HCT116 (cell line): ENCODE results near the gene LRRC8B. TPM values are rescaled to one million over a fixed set of nuclear protein-coding genes. Genes with fewer than 3 reads are reported as not detected.

ENCODE experiments used
- ATAC-seq: fragments of 200-7000 bp; cut with Tn5 transposase; 2 replicates; pipeline ENCODE4 v1.9.1; 2020; ENCODE audit warnings: mild to moderate bottlenecking, moderate library complexity
- BruUV-seq: library from RNA; stranded (reverse); fragments of 400-500 nt; replicated peaks from 2 replicates; lab custom pipeline; 2021; lab: Mats Ljungman, UMichigan
- CTCF ChIA-PET: fragments of 300-600 bp; sonication (Branson Sonifier 250); formaldehyde crosslinking; loops from one replicate; lab custom pipeline; 2021; ENCODE audit warnings: antibody characterized with exemption; lab: Charles Lee
- POLR2A ChIA-PET: fragments of 300-600, 350-600 bp; sonication (Branson Sonifier 250); formaldehyde crosslinking; loops from one replicate; lab custom pipeline; 2021; ENCODE audit warnings: antibody characterized with exemption; lab: Charles Lee
- RAD21 ChIA-PET, 2 experiments: fragments of 300-600 bp; sonication (Branson Sonifier 250); formaldehyde crosslinking; loops; one replicate each; lab custom pipeline; 2023; ENCODE audit warnings: low total read pairs in 2 of 2; ENCODE audit not compliant: uncharacterized antibody in 2 of 2, unreplicated experiment in 2 of 2, low non-redundant PET in 1 of 2; lab: Charles Lee
- DNase-seq: peaks from one replicate; pipeline ENCODE4 v3.0.0-alpha.2; 2010; ENCODE audit warnings: low read depth, low spot score
- H2AFZ ChIP-seq: fragments of 200-600 bp; shearing (Covaris generic), sonication (generic); 2 replicates; pipeline ENCODE4 v1.6.1; 2017; ENCODE audit warnings: low read depth, mixed run types, mixed read lengths, antibody characterized with exemption, low read length; ENCODE audit not compliant: poor library complexity, severe bottlenecking
- H3K27ac ChIP-seq: 2 replicates; pipeline ENCODE4 v1.5.1; 2012; ENCODE audit warnings: low read depth, low read length
- H3K27me3 ChIP-seq: fragments of 200-600 bp; sonication (generic); 2 replicates; pipeline ENCODE4 v1.6.1; 2016; ENCODE audit warnings: mixed run types, low read length, mixed read lengths; ENCODE audit not compliant: insufficient read depth
- H3K36me3 ChIP-seq, 2 experiments: fragments of 200-500 bp in 1 of 2; fragments of 200-600 bp in 1 of 2; sonication (Bioruptor generic) in 1 of 2; sonication (generic) in 1 of 2; 2 replicates each; pipeline versions ENCODE4 v1.5.1 to v1.6.1; 2014 to 2016; ENCODE audit warnings: low read length in 2 of 2, inconsistent platforms in 1 of 2, mixed read lengths in 1 of 2, mixed run types in 1 of 2; ENCODE audit not compliant: insufficient read depth in 2 of 2, control insufficient read depth in 1 of 2
- H3K4me1 ChIP-seq, 2 experiments: fragments of 200-600 bp in 1 of 2; sonication (generic) in 1 of 2; 2 replicates each; pipeline versions ENCODE4 v1.5.1 to v1.6.1; 2012 to 2017; ENCODE audit warnings: low read length in 2 of 2, inconsistent platforms in 1 of 2, mild to moderate bottlenecking in 1 of 2, mixed read lengths in 1 of 2, mixed run types in 1 of 2, moderate library complexity in 1 of 2; ENCODE audit not compliant: insufficient read depth in 2 of 2, control insufficient read depth in 1 of 2
- H3K4me2 ChIP-seq: fragments of 200-600 bp; sonication (generic); 2 replicates; pipeline ENCODE4 v1.6.1; 2017; ENCODE audit warnings: mixed run types, low read length, mixed read lengths
- H3K4me3 ChIP-seq, 2 experiments: fragments of 200-600 bp in 1 of 2; sonication (generic) in 1 of 2; replicated peaks in 1 of 2; 2 replicates each; pipeline ENCODE4 v1.5.1; 2011 to 2016; ENCODE audit warnings: low read length in 2 of 2, control low read depth in 1 of 2, low read depth in 1 of 2, mild to moderate bottlenecking in 1 of 2, mixed read lengths in 1 of 2, mixed run types in 1 of 2
- H3K79me2 ChIP-seq: fragments of 200-600 bp; sonication (generic); 2 replicates; pipeline ENCODE4 v1.6.1; 2017; ENCODE audit warnings: mild to moderate bottlenecking, mixed run types, low read length, moderate library complexity, mixed read lengths; ENCODE audit not compliant: insufficient read depth
- H3K9ac ChIP-seq: fragments of 200-600 bp; sonication (generic); 2 replicates; pipeline ENCODE4 v1.6.1; 2016; ENCODE audit warnings: low read length, mixed read lengths
- H3K9me2 ChIP-seq: fragments of 200-600 bp; sonication (generic), shearing (Covaris generic); 2 replicates; pipeline ENCODE4 v1.6.1; 2017; ENCODE audit warnings: mixed run types, mild to moderate bottlenecking, moderate library complexity; ENCODE audit not compliant: insufficient read depth
- H3K9me3 ChIP-seq, 2 experiments: fragments of 200-500 bp in 1 of 2; fragments of 200-600 bp in 1 of 2; sonication (Bioruptor generic) in 1 of 2; sonication (generic) in 1 of 2; 2 replicates each; pipeline ENCODE4 v1.6.1; 2014 to 2017; ENCODE audit warnings: low read length in 2 of 2, mixed read lengths in 2 of 2, inconsistent platforms in 1 of 2, low read depth in 1 of 2, mild to moderate bottlenecking in 1 of 2, mixed run types in 1 of 2, moderate library complexity in 1 of 2; ENCODE audit not compliant: control insufficient read depth in 1 of 2, insufficient read depth in 1 of 2
- H4K20me1 ChIP-seq: fragments of 200-600 bp; sonication (generic), shearing (Covaris generic); 2 replicates; pipeline ENCODE4 v1.6.1; 2017; ENCODE audit warnings: mixed run types, mild to moderate bottlenecking, moderate library complexity; ENCODE audit not compliant: insufficient read depth
- EGR1 ChIP-seq: IDR thresholded peaks from 2 replicates; pipeline ENCODE4 v1.6.1; 2012; ENCODE audit warnings: low read depth
- ELF1 ChIP-seq: IDR thresholded peaks from 2 replicates; pipeline ENCODE4 v1.6.1; 2012; ENCODE audit warnings: low read depth, borderline replicate concordance
- EZH2phosphoT487 ChIP-seq: fragments of 200-600 bp; IDR thresholded peaks from 2 replicates; pipeline ENCODE4 v1.6.1; 2018; ENCODE audit warnings: antibody characterized with exemption, borderline replicate concordance
- FOSL1 ChIP-seq: IDR thresholded peaks from 2 replicates; pipeline ENCODE4 v1.6.1; 2012; ENCODE audit warnings: low read depth
- JUND ChIP-seq: IDR thresholded peaks from 2 replicates; pipeline ENCODE4 v1.6.1; 2012
- POLR2A ChIP-seq: IDR thresholded peaks from 2 replicates; pipeline ENCODE4 v1.7.0; 2011; ENCODE audit warnings: borderline replicate concordance; ENCODE audit not compliant: insufficient read depth, insufficient read length; ENCODE audit errors: extremely low read depth
- POLR2AphosphoS5 ChIP-seq: IDR thresholded peaks from 2 replicates; pipeline ENCODE4 v1.6.1; 2011; ENCODE audit warnings: mild to moderate bottlenecking, low read depth, low read length, moderate library complexity
- YY1 ChIP-seq: IDR thresholded peaks from 2 replicates; pipeline ENCODE4 v1.6.1; 2011; ENCODE audit warnings: low read length, low read depth, moderate library complexity, mild to moderate bottlenecking; ENCODE audit not compliant: insufficient replicate concordance; ENCODE audit errors: extremely low read depth
- intact Hi-C: fragments of 100-400 bp; cut with micrococcal nuclease; formaldehyde crosslinking; loops from 2 replicates; pipeline ENCODE4 v1.10.0; 2022
- total RNA-seq: library from RNA; stranded (reverse); gene quantifications from one replicate; pipeline ENCODE4 v1.2.1, GENCODE V29; 2021; ENCODE audit not compliant: unreplicated experiment
- TF ChIP-seq, protein P1 (sequence below): IDR thresholded peaks from 2 replicates; pipeline ENCODE4 v1.6.1; 2012
- TF ChIP-seq, protein P2 (sequence below): IDR thresholded peaks from 2 replicates; pipeline ENCODE4 v1.6.1; 2012
- TF ChIP-seq, protein P3 (sequence below), 3 experiments: fragments of 200-600 bp in 1 of 3; sonication (generic) in 1 of 3; IDR thresholded peaks in 2 of 3; conservative IDR thresholded peaks in 1 of 3; 2 replicates each; pipeline ENCODE4 v1.5.1; 2012 to 2017; ENCODE audit warnings: low read depth in 2 of 3, low read length in 2 of 3, antibody characterized with exemption in 1 of 3, borderline replicate concordance in 1 of 3, control low read depth in 1 of 3, mild to moderate bottlenecking in 1 of 3, mixed read lengths in 1 of 3, mixed run types in 1 of 3, moderate library complexity in 1 of 3; ENCODE audit not compliant: insufficient read depth in 1 of 3
- TF ChIP-seq, protein P4 (sequence below): IDR thresholded peaks from 2 replicates; pipeline ENCODE4 v1.6.1; 2012; ENCODE audit warnings: low read depth

LRRC8B gene
- total RNA-seq, 1 experiment from 2014 or later, result 17.9 TPM

DNA sequence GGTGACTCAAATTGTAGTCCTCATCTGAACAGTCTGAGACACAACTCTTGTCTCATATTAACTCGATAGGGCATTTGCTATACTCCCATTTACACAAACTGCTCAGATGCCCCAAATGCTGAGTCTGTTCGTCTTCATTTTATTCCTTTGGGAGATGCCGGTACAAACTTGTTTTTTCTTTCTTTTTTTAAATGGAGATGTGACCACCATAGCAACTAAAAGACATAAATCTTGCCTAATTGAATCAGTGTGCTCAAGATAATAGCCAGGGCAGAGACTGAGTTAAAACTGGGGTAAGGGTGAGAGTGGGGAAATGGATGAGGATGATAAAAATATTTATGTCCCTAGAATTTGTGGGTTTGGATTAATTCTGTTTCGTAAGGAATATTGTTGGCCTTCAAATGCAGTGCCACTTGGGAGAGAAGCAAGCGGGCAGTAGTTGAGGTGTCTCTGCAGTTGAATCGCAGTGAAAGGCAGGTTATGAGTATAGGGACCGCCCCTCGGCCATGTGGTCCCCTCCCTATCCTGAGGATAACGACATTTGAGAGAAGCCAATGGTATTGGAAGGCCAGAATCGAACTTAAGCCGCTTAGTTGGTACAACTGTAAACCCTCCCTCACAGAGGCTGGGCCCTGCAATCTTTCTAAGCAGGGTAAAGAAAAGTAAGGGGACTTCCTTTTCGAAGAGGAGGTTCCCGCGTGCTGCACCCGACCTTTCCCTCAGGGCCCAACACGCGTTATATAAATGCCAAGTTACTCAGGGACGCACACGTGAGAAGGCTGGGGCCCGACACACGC lies 859 bp upstream of the LRRC8B start:
- RAD21 ChIA-PET, result no interaction called here
- TF ChIP-seq YY1 (no peak), FOSL1 (no peak), POLR2A (peak; percentile 18)
- TF ChIP-seq, all 23 proteins: peak for 1
- Histone ChIP-seq H3K27ac (peak overlapping the region; percentile 89), H3K4me2 (peak overlapping the region; percentile 96), H3K36me3 (no peaks in the 10 kb centered on the region), H2AFZ (peak overlapping the region; percentile 43), H3K9ac (peak overlapping the region; percentile 85), H3K9me3 (no peaks in the 10 kb centered on the region), H3K4me1 (peaks cover 9 to 19% of the 10 kb centered on the region in 2 experiments; a peak in 3 of 4 replicates), H3K9me2 (no peaks in the 10 kb centered on the region), H4K20me1 (no peaks in the 10 kb centered on the region), H3K4me3 (peak overlapping the region; percentile 88 to 94), H3K79me2 (peaks cover 37% of the 10 kb centered on the region), H3K27me3 (no peaks in the 10 kb centered on the region)
- TSS peak; percentile 72 for BruUV-seq
- intact Hi-C loops, result loop anchor here (2.0 to 10.0 kb wide), 3 partner anchors 75 to 471 kb away; partner anchors contain the start of genes LRRC8C and ZNF326
- CTCF ChIA-PET, result no interaction called here
- DNase-seq (peak; percentile 40), ATAC-seq (peak; percentile 37)
- POLR2A ChIA-PET, result no interaction called here

DNA sequence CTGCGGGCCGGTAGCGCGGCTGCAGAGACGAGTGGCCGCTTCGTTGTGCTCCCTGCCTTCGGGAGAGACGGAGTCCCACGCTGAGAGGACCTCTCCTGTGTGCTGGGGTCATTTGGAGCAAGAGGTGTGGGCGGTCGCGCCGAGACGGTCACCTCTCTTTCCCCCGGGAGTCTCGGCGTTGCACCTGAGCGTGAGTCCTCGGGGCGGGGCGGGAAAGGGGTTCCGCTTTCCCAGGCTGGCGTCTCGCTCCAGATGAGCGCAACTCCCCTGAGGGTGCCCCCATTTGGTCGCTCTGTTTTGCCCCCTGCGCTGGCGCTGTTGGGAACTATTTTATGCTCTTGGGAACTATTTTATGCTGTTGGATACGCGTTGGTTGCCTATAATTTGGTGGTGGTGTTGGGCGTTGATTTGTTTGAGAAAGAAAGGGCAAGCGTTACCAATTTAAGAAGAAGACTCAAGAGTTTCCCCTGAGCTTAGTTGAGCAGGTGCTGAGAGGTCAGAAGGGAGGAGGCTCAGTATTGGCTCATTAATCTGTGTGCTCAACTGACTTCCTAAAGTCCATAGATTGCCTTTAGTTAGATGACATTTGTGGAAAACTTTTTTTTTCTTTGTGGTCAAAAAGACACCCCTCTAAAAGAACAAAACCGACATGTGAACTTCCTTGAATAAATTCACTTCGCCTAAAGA lies 683 bp downstream of the LRRC8B start:
- intact Hi-C loops, result loop anchor here (2.0 to 10.0 kb wide), 3 partner anchors 73 to 469 kb away; partner anchors contain the start of genes LRRC8C and ZNF326
- Histone ChIP-seq H3K36me3 (no peaks in the 10 kb centered on the region), H3K79me2 (peaks cover 49% of the 10 kb centered on the region), H4K20me1 (no peaks in the 10 kb centered on the region), H2AFZ (peak overlapping the region; percentile 54), H3K4me2 (peak overlapping the region; percentile 96), H3K9me3 (no peaks in the 10 kb centered on the region), H3K4me1 (peaks cover 9 to 19% of the 10 kb centered on the region in 2 experiments; a peak in 3 of 4 replicates), H3K9me2 (no peaks in the 10 kb centered on the region), H3K27me3 (no peaks in the 10 kb centered on the region), H3K9ac (peak overlapping the region; percentile 85), H3K4me3 (peak overlapping the region; percentile 88 to 94), H3K27ac (peak overlapping the region; percentile 89)
- BruUV-seq, result no TSS peak
- ChIA-PET POLR2A (no interaction called here), CTCF (no interaction called here), RAD21 (no interaction called here)
- DNase-seq (peak; percentile 37), ATAC-seq (peak; percentile 62)
- TF ChIP-seq POLR2AphosphoS5 (no peak), JUND (no peak), EZH2phosphoT487 (no peak), ELF1 (no peak), EGR1 (no peak)
- TF ChIP-seq, protein P1, sequence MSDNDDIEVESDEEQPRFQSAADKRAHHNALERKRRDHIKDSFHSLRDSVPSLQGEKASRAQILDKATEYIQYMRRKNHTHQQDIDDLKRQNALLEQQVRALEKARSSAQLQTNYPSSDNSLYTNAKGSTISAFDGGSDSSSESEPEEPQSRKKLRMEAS, result peak; percentile 34; the same call in 1 of the 2 replicates
- TF ChIP-seq, protein P2, sequence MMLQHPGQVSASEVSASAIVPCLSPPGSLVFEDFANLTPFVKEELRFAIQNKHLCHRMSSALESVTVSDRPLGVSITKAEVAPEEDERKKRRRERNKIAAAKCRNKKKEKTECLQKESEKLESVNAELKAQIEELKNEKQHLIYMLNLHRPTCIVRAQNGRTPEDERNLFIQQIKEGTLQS, result no peak
- TF ChIP-seq, protein P3, sequence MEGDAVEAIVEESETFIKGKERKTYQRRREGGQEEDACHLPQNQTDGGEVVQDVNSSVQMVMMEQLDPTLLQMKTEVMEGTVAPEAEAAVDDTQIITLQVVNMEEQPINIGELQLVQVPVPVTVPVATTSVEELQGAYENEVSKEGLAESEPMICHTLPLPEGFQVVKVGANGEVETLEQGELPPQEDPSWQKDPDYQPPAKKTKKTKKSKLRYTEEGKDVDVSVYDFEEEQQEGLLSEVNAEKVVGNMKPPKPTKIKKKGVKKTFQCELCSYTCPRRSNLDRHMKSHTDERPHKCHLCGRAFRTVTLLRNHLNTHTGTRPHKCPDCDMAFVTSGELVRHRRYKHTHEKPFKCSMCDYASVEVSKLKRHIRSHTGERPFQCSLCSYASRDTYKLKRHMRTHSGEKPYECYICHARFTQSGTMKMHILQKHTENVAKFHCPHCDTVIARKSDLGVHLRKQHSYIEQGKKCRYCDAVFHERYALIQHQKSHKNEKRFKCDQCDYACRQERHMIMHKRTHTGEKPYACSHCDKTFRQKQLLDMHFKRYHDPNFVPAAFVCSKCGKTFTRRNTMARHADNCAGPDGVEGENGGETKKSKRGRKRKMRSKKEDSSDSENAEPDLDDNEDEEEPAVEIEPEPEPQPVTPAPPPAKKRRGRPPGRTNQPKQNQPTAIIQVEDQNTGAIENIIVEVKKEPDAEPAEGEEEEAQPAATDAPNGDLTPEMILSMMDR (IDR thresholded peaks at IDR 0.05 in 2 of 3, conservative IDR thresholded peaks at IDR 0.05 in 1 of 3; ENCODE audit: borderline replicate concordance in 1 of 3, insufficient read depth in 1 of 3, low read depth in 2 of 3, low read length in 2 of 3), result no peak
- TF ChIP-seq, protein P4, sequence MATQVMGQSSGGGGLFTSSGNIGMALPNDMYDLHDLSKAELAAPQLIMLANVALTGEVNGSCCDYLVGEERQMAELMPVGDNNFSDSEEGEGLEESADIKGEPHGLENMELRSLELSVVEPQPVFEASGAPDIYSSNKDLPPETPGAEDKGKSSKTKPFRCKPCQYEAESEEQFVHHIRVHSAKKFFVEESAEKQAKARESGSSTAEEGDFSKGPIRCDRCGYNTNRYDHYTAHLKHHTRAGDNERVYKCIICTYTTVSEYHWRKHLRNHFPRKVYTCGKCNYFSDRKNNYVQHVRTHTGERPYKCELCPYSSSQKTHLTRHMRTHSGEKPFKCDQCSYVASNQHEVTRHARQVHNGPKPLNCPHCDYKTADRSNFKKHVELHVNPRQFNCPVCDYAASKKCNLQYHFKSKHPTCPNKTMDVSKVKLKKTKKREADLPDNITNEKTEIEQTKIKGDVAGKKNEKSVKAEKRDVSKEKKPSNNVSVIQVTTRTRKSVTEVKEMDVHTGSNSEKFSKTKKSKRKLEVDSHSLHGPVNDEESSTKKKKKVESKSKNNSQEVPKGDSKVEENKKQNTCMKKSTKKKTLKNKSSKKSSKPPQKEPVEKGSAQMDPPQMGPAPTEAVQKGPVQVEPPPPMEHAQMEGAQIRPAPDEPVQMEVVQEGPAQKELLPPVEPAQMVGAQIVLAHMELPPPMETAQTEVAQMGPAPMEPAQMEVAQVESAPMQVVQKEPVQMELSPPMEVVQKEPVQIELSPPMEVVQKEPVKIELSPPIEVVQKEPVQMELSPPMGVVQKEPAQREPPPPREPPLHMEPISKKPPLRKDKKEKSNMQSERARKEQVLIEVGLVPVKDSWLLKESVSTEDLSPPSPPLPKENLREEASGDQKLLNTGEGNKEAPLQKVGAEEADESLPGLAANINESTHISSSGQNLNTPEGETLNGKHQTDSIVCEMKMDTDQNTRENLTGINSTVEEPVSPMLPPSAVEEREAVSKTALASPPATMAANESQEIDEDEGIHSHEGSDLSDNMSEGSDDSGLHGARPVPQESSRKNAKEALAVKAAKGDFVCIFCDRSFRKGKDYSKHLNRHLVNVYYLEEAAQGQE, result no peak
